K562 (cell line): ENCODE measurements around the gene ARHGAP22. TPM values are rescaled to one million over a fixed set of nuclear protein-coding genes. Genes with fewer than 3 reads are reported as not detected.
A peak's percentile ranks its signal among the peaks of the same experiment; 100 is the strongest.

Experiments used
- ATAC-seq: fragments of 200-7000 bp; cut with Tn5 transposase; 3 replicates; pipeline ENCODE4 v1.9.1; 2020; ENCODE audit warnings: moderate library complexity
- BruUV-seq: library from RNA; stranded (reverse); fragments of 400-500 nt; replicated peaks from 2 replicates; lab custom pipeline; 2021; lab: Mats Ljungman, UMichigan
- CTCF ChIA-PET: fragments of 300-600 bp; formaldehyde crosslinking; extraction: SDS; loops from one replicate; lab custom pipeline; 2021; ENCODE audit warnings: low intra/inter-chr PET ratio; lab: Yijun Ruan, JAX
- POLR2A ChIA-PET: fragments of 300-600, 350-650 bp; sonication (Branson Sonifier 250); formaldehyde crosslinking; extraction: SDS; loops from one replicate; lab custom pipeline; 2021; ENCODE audit warnings: antibody characterized with exemption, inconsistent platforms; lab: Yijun Ruan, JAX
- DNase-seq, 4 experiments: peaks; one replicate each; pipeline versions ENCODE4 v3.0.0 to v3.0.0-alpha.2; 2011 to 2018; ENCODE audit warnings: low spot score in 3 of 4, mixed read lengths in 3 of 4; ENCODE audit errors: extremely low read depth in 1 of 4
- FAIRE-seq: peaks from 2 replicates; lab custom pipeline; 2011; peaks lifted over from hg19 to GRCh38; lab: Jason Lieb, UNC
- H2AFZ ChIP-seq: 2 replicates; pipeline ENCODE4 v1.6.0; 2011; ENCODE audit warnings: low read depth, low read length, control low read depth, inconsistent platforms
- H3K27ac ChIP-seq: fragments of 200-600 bp; 3 replicates; pipeline ENCODE4 v1.8.0; 2011; ENCODE audit warnings: low read depth, mild to moderate bottlenecking, control low read depth, inconsistent platforms, low read length, moderate library complexity, mixed read lengths; ENCODE audit errors: extremely low read depth
- H3K27me3 ChIP-seq, 2 experiments: fragments of 300-600 bp in 1 of 2; 2 replicates in 1 of 2; 3 replicates in 1 of 2; pipeline versions ENCODE4 v1.6.0 to v1.8.0; 2011; ENCODE audit warnings: inconsistent platforms in 2 of 2, low read length in 2 of 2, mild to moderate bottlenecking in 1 of 2, mixed read lengths in 1 of 2, moderate library complexity in 1 of 2; ENCODE audit not compliant: control insufficient read depth in 2 of 2, insufficient read depth in 2 of 2
- H3K36me3 ChIP-seq: fragments of 300-600 bp; 3 replicates; pipeline ENCODE4 v1.8.0; 2011; ENCODE audit warnings: mild to moderate bottlenecking, low read length, inconsistent platforms; ENCODE audit not compliant: control insufficient read depth, insufficient read depth
- H3K4me1 ChIP-seq, 2 experiments: fragments of 200-600 bp in 1 of 2; replicated peaks in 1 of 2; 2 replicates in 1 of 2; 3 replicates in 1 of 2; pipeline versions ENCODE4 v1.5.1 to v1.8.0; 2011; ENCODE audit warnings: inconsistent platforms in 2 of 2, low read length in 2 of 2, mild to moderate bottlenecking in 1 of 2, mixed read lengths in 1 of 2, moderate library complexity in 1 of 2; ENCODE audit not compliant: control insufficient read depth in 2 of 2, insufficient read depth in 2 of 2
- H3K4me2 ChIP-seq: 2 replicates; pipeline ENCODE4 v1.6.1; 2011; ENCODE audit warnings: low read length, control low read depth, inconsistent platforms, mixed read lengths; ENCODE audit not compliant: insufficient read depth
- H3K4me3 ChIP-seq: fragments of 200-600 bp; sonication (generic), shearing (Covaris generic); 2 replicates; pipeline ENCODE4 v1.5.1; 2016; ENCODE audit warnings: control low read depth, inconsistent platforms
- H3K79me2 ChIP-seq: fragments of 200-600 bp; 3 replicates; pipeline ENCODE4 v1.8.0; 2011; ENCODE audit warnings: low read length, inconsistent platforms; ENCODE audit not compliant: control insufficient read depth, insufficient read depth
- H3K9ac ChIP-seq, 2 experiments: 2 replicates each; pipeline versions ENCODE4 v1.6.0 to v1.6.1; 2011; ENCODE audit warnings: low read depth in 2 of 2, low read length in 2 of 2, control low read depth in 1 of 2, inconsistent platforms in 1 of 2, mild to moderate bottlenecking in 1 of 2, mixed read lengths in 1 of 2; ENCODE audit not compliant: insufficient read depth in 1 of 2
- H3K9me1 ChIP-seq: one replicate; pipeline ENCODE4 v1.6.0; 2011; ENCODE audit warnings: inconsistent platforms, mild to moderate bottlenecking, low read length, moderate library complexity; ENCODE audit not compliant: control insufficient read depth, insufficient read depth
- H3K9me3 ChIP-seq: replicated peaks from 2 replicates; pipeline ENCODE4 v1.5.1; 2011; ENCODE audit warnings: low read depth, low read length, inconsistent platforms; ENCODE audit not compliant: control insufficient read depth, insufficient read depth
- H4K20me1 ChIP-seq: replicated peaks from 2 replicates; pipeline ENCODE4 v1.6.1; 2011; ENCODE audit warnings: low read length, inconsistent platforms, mixed read lengths; ENCODE audit not compliant: control insufficient read depth, insufficient read depth
- CREBBP ChIP-seq: IDR thresholded peaks from one replicate; pipeline ENCODE4 v1.6.1; 2012; ENCODE audit warnings: low read depth, mild to moderate bottlenecking, control low read depth, inconsistent platforms, low read length
- CTBP1 ChIP-seq: fragments of 450-650 bp; IDR thresholded peaks from 2 replicates; pipeline ENCODE4 v1.6.1; 2016; ENCODE audit warnings: borderline replicate concordance
- EHMT2 ChIP-seq: fragments of 450-650 bp; IDR thresholded peaks from 2 replicates; pipeline ENCODE4 v1.6.1; 2018; ENCODE audit warnings: antibody characterized with exemption
- HDAC1 ChIP-seq, 2 experiments: fragments of 450-650 bp; IDR thresholded peaks; 2 replicates each; pipeline ENCODE4 v1.6.1; 2016 to 2017; ENCODE audit warnings: inconsistent platforms in 1 of 2, mild to moderate bottlenecking in 1 of 2, moderate library complexity in 1 of 2
- HNRNPK ChIP-seq: fragments of 200-400 bp; formaldehyde crosslinking; IDR thresholded peaks from one replicate; pipeline ENCODE4 v1.6.1; 2018; ENCODE audit warnings: mild to moderate bottlenecking, low read depth, low read length; ENCODE audit not compliant: poor library complexity, severe bottlenecking
- KDM1A ChIP-seq, 2 experiments: fragments of 450-650 bp; IDR thresholded peaks; 2 replicates each; pipeline ENCODE4 v1.6.1; 2016; ENCODE audit warnings: mild to moderate bottlenecking in 2 of 2
- LARP7 ChIP-seq: fragments of 450-650 bp; IDR thresholded peaks from 2 replicates; pipeline ENCODE4 v1.6.1; 2016
- MCM5 ChIP-seq: fragments of 450-650 bp; IDR thresholded peaks from 2 replicates; pipeline ENCODE4 v1.6.1; 2016; ENCODE audit warnings: low read depth
- MCM7 ChIP-seq, 2 experiments: fragments of 450-650 bp; IDR thresholded peaks; 2 replicates each; pipeline ENCODE4 v1.6.1; 2016 to 2018
- MLLT1 ChIP-seq, 2 experiments: fragments of 450-650 bp; IDR thresholded peaks; 2 replicates each; pipeline ENCODE4 v1.6.1; 2016
- ZNF311 ChIP-seq: fragments of 250-450 bp; sonication (Bioruptor Pico); IDR thresholded peaks from 2 replicates; pipeline ENCODE4 v1.4.0; 2020; ENCODE audit warnings: mild to moderate bottlenecking, moderate library complexity
- ZNF316 ChIP-seq: fragments of 450-650 bp; IDR thresholded peaks from 2 replicates; pipeline ENCODE4 v1.6.1; 2016
- WGBS: fragments of 100-300 bp; shearing (Covaris generic); methylation state at CpG from one replicate; pipeline ENCODE4 v1.1.6; 2016; ENCODE audit warnings: low coverage, mixed read lengths; ENCODE audit not compliant: insufficient coverage; ENCODE audit errors: missing lambda C conversion rate; 5-methylcytosine and 5-hydroxymethylcytosine counted together
- in situ Hi-C: fragments of 300-500 bp; cut with MboI; formaldehyde crosslinking; loops from 4 replicates; pipeline ENCODE4 v1.15.0; 2018; ENCODE audit warnings: inconsistent platforms, mixed read lengths
- intact Hi-C: fragments of 100-400 bp; cut with micrococcal nuclease; formaldehyde crosslinking; loops from 2 replicates; pipeline ENCODE4 v1.14.2; 2022
- polyA plus RNA-seq, 8 experiments: library from polyadenylated mRNA; depleted of rRNA in 4 of 8; stranded (reverse) in 5 of 8; unstranded in 3 of 8; fragments of >200 nt; fragmentation: Nextera tagmentation in 2 of 8; fragmentation: Illumina TruSeq in 1 of 8; extraction: Ambion mirVana in 2 of 8; extraction: Trizol in 1 of 8; gene quantifications; 2 replicates each; pipeline versions ENCODE4 v1.2.1 to v1.2.3, GENCODE V29; 2011 to 2014; ENCODE audit warnings: inconsistent platforms in 1 of 8, missing spikeins in 1 of 8
- total RNA-seq, 7 experiments: library from RNA; depleted of rRNA in 6 of 7; stranded (reverse); fragments of >200 nt in 6 of 7; fragmentation: Illumina TruSeq in 2 of 7; extraction: Trizol in 2 of 7; gene quantifications; 2 replicates each; pipeline versions ENCODE4 v1.2.1 to v1.2.3, GENCODE V29; 2011 to 2021; ENCODE audit warnings: low replicate concordance in 1 of 7

The ARHGAP22 gene
- total and polyA plus RNA-seq, 9 of the 15 experiments (the other 6 are each of a cell fraction or from before 2014, with no cell fraction given) = 1.3 to 28.1 (median 12.7) TPM

DNA sequence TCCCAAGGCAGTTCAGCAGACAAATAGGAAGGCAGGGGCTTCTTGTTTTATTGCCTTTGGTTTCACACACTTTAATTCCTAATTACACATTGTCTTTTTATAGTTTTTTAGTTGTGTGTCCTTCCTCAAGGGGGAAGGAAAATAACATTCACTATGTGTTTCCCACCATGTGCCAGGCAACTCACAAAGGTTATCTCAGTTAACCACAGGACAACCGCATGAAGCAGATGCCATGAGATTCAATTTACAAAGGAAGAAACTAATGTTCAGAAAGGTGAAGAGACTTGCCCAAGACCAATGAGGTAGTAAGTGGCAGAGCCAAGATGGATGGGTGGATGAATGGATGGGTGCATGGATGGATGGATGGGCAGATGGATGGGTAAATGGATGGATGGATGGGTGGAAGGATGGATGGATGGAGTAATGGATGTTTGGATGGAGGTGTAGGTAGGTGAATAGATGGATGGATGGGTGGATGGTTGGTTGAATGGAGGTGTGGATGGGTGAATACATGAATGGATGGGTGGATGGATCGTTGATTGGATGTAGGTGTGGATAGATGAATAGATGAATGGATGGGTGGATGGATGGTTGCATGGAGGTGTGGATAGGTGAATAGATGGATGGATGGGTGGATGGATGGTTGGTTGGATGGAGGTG, 77.9 kb downstream of the ARHGAP22 start:
- Histone ChIP-seq H3K9me1 (no peaks in the 10 kb centered on the region), H3K27ac (no peak overlapping the region), H3K27me3 (0 out of 5 replicates have a peak, but pooled peaks cover 0 to 4% of the 10 kb centered on the region in 2 experiments), H3K79me2 (peaks cover 19% of the 10 kb centered on the region), H2AFZ (peak overlapping the region; percentile 71), H3K4me2 (no peak overlapping the region), H3K9ac (0 out of 4 replicates have a peak overlapping the region, but pooled peaks of 1 of the 2 experiments have one; percentile 13), H3K36me3 (no peaks in the 10 kb centered on the region), H3K4me3 (no peak overlapping the region), H3K4me1 (peaks cover 6 to 26% of the 10 kb centered on the region in 2 experiments; a peak in 3 of 5 replicates), H4K20me1 (no peaks in the 10 kb centered on the region), H3K9me3 (no peaks in the 10 kb centered on the region)
- CTCF ChIA-PET = no interaction called here
- ATAC-seq (no peak), DNase-seq (no peak), FAIRE-seq (peak; percentile 35)
- peak; percentile 82 for TF ChIP-seq EHMT2
- TF ChIP-seq MCM7 (IDR thresholded peaks at IDR 0.05) = peak in 1 of 2 experiments; percentile 55; a peak in 1 of 4 replicates
- no peak for TF ChIP-seq ZNF311 (CRISPR knock-in tag)
- no peak for TF ChIP-seq CTBP1
- peak in 1 of 2 experiments; percentile 40; a peak in 1 of 4 replicates for TF ChIP-seq HDAC1 (IDR thresholded peaks at IDR 0.05)
- TF ChIP-seq KDM1A (IDR thresholded peaks at IDR 0.05) = peak in 1 of 2 experiments; percentile 40; a peak in 1 of 4 replicates
- peak in 1 of 2 experiments; percentile 22; a peak in 1 of 4 replicates for TF ChIP-seq MLLT1 (IDR thresholded peaks at IDR 0.05)
- 0 out of 2 replicates have a peak, but pooled peaks have one; percentile 44 for TF ChIP-seq LARP7
- 0 out of 2 replicates have a peak, but pooled peaks have one; percentile 38 for TF ChIP-seq MCM5
- TF ChIP-seq CREBBP = peak; percentile 29
- no peak for TF ChIP-seq HNRNPK
- TF ChIP-seq ZNF316 = no peak
- BruUV-seq = no TSS peak
- WGBS = 33% methylated on average over 2 of the region's 2 CpGs
- in situ Hi-C loops (no loop called here), intact Hi-C loops (no loop called here)
- POLR2A ChIA-PET = no interaction called here
